Kidney (tissue), 14 donors: Measurements from ENCODE around the gene ALK. TPM values are rescaled to one million over a fixed set of nuclear protein-coding genes. Genes with fewer than 3 reads are reported as not detected.

Experiments used
- DNase-seq, 5 donors: peaks; one replicate each; pipeline ENCODE4 v3.0.0-alpha.2; 2013 to 2020
- FAIRE-seq: peaks from 2 replicates; lab custom pipeline; 2012; peaks lifted over from hg19 to GRCh38; lab: Jason Lieb, UNC
- H3K27ac ChIP-seq, 2 donors: one replicate each; pipeline ENCODE4 v1.7.0; 2013; ENCODE audit warnings: low read depth in 2 of 2, low read length in 2 of 2, inconsistent platforms in 1 of 2
- H3K27me3 ChIP-seq: one replicate; pipeline ENCODE4 v1.7.1; 2013; ENCODE audit warnings: low read length, inconsistent platforms; ENCODE audit not compliant: control insufficient read depth, insufficient read depth
- H3K36me3 ChIP-seq, 3 donors: one replicate each; pipeline versions ENCODE4 v1.7.0 to v1.7.1; 2013; ENCODE audit warnings: low read length in 3 of 3, control low read depth in 1 of 3, inconsistent platforms in 1 of 3; ENCODE audit not compliant: insufficient read depth in 3 of 3, control insufficient read depth in 2 of 3
- H3K4me1 ChIP-seq, 3 donors: one replicate each; pipeline versions ENCODE4 v1.7.0 to v1.7.1; 2013; ENCODE audit warnings: low read length in 3 of 3, inconsistent platforms in 1 of 3, low read depth in 1 of 3; ENCODE audit not compliant: control insufficient read depth in 2 of 3, insufficient read depth in 2 of 3
- H3K4me3 ChIP-seq, 3 donors: one replicate each; pipeline versions ENCODE4 v1.7.0 to v1.8.1; 2013; ENCODE audit warnings: low read length in 3 of 3, control low read depth in 1 of 3, inconsistent platforms in 1 of 3
- H3K9ac ChIP-seq, 3 donors: one replicate each; pipeline versions ENCODE4 v1.7.0 to v1.7.1; 2013; ENCODE audit warnings: low read length in 3 of 3, control low read depth in 1 of 3, inconsistent platforms in 1 of 3
- H3K9me3 ChIP-seq, 3 donors: one replicate each; pipeline versions ENCODE4 v1.7.0 to v1.7.1; 2013; ENCODE audit warnings: low read length in 3 of 3, control low read depth in 1 of 3, inconsistent platforms in 1 of 3; ENCODE audit not compliant: control insufficient read depth in 2 of 3, insufficient read depth in 1 of 3
- CTCF ChIP-seq: IDR thresholded peaks from 3 replicates; pipeline ENCODE4 v1.5.1; 2012; ENCODE audit warnings: mild to moderate bottlenecking, moderate library complexity, borderline replicate concordance; ENCODE audit not compliant: insufficient read depth; ENCODE audit errors: extremely low read depth
- intact Hi-C: fragments of 100-400 bp; cut with DNase I; formaldehyde crosslinking; loops from one replicate; pipeline ENCODE4 v1.11.1; 2022
- polyA plus RNA-seq: library from polyadenylated mRNA; stranded (reverse); fragments of 350-450 nt; fragmentation: Illumina TruSeq; extraction: RNeasy Lipid Tissue Mini Kit (QIAGEN cat#74804); gene quantifications from one replicate; pipeline ENCODE4 v1.2.3, GENCODE V29; 2014; ENCODE audit warnings: low read depth, low replicate concordance; ENCODE audit not compliant: insufficient read depth
- total RNA-seq: library from RNA; stranded (reverse); fragmentation: NEBNext Ultra II Directional; extraction: Animal tissue kit (Norgen Biotek cat#: 25700); gene quantifications from one replicate; pipeline ENCODE4 v1.2.1, GENCODE V29; 2021
- donor health status: control.
- donor health status: control.
- donor health status: control.
- donor health status: control.
- donor health status: control.
- donor health status: DM: yes; HTN: yes; CAD: no.
- donor health status: Normal renal cell carcinoma (clear cell type).

ALK gene
- total and polyA plus RNA-seq, 2 donors from 2014 or later = 0.13 TPM; not detected in 1

DNA sequence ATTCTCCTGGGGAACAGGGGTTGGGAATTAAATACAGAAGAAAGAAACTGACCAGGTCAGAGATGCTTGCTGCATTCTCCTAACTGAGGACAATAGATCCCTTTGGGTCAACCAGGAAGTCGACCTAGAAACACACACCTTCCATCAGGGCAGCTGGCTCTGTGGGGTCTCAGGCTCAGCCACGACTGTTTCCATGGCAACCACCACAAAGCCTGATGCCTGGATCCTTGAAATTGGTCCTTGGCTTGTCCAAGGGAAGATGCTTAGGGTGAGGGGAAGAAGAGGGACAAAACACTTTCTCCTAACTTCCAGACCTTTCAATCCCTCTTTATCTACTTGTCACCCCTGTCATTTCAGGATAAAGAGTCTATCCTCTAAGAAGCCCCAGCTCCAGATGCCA lies 194.4 kb downstream of the ALK start:
- intact Hi-C loops = no loop called here
- Histone ChIP-seq H3K27ac (no peak overlapping the region), H3K9ac (no peak overlapping the region), H3K4me3 (no peak overlapping the region), H3K36me3 (no peaks in the 10 kb centered on the region), H3K27me3 (no peaks in the 10 kb centered on the region), H3K9me3 (no peaks in the 10 kb centered on the region), H3K4me1 (no peaks in the 10 kb centered on the region)
- no peak for TF ChIP-seq CTCF
- no peak for DNase-seq
- no peak for FAIRE-seq

GRCh38 chr2:29725610-29726009 lies 195.8 kb downstream of the ALK start:
- no peak overlapping the region for H3K4me3 ChIP-seq
- no peak overlapping the region for H3K9ac ChIP-seq
- no peaks in the 10 kb centered on the region for H3K27me3 ChIP-seq
- H3K36me3 ChIP-seq = no peaks in the 10 kb centered on the region
- DNase-seq (no peak), FAIRE-seq (no peak)
- intact Hi-C loops = no loop called here
- H3K4me1 ChIP-seq = no peaks in the 10 kb centered on the region
- H3K27ac ChIP-seq = no peak overlapping the region
- TF ChIP-seq CTCF = no peak
- H3K9me3 ChIP-seq = no peaks in the 10 kb centered on the region

- TF ChIP-seq CTCF = no peak
- Histone ChIP-seq H3K27me3 (no peaks in the 10 kb centered on the region), H3K4me1 (no peaks in the 10 kb centered on the region), H3K9ac (no peak overlapping the region), H3K9me3 (no peaks in the 10 kb centered on the region), H3K36me3 (no peaks in the 10 kb centered on the region), H3K4me3 (no peak overlapping the region), H3K27ac (no peak overlapping the region)
- FAIRE-seq = no peak
- intact Hi-C loops = no loop called here
- no peak for DNase-seq
These were observed 197.1 kb downstream of the ALK start for GRCh38 chr2:29724282-29724681.
